ENCODE measurements around the gene LHFPL6.

- TF ChIP-seq POLR2AphosphoS5 (IDR thresholded peaks at IDR 0.05; ENCODE audit: low read depth, low read length) (no peak), SIN3A (IDR thresholded peaks at IDR 0.05; ENCODE audit: borderline replicate concordance, insufficient read depth, low read depth, low read length) (no peak)
- TF ChIP-seq, protein P1, sequence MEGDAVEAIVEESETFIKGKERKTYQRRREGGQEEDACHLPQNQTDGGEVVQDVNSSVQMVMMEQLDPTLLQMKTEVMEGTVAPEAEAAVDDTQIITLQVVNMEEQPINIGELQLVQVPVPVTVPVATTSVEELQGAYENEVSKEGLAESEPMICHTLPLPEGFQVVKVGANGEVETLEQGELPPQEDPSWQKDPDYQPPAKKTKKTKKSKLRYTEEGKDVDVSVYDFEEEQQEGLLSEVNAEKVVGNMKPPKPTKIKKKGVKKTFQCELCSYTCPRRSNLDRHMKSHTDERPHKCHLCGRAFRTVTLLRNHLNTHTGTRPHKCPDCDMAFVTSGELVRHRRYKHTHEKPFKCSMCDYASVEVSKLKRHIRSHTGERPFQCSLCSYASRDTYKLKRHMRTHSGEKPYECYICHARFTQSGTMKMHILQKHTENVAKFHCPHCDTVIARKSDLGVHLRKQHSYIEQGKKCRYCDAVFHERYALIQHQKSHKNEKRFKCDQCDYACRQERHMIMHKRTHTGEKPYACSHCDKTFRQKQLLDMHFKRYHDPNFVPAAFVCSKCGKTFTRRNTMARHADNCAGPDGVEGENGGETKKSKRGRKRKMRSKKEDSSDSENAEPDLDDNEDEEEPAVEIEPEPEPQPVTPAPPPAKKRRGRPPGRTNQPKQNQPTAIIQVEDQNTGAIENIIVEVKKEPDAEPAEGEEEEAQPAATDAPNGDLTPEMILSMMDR (IDR thresholded peaks at IDR 0.05): no peak
Measured at GRCh38 chr13:39554371-39554770, 48.6 kb downstream of the LHFPL6 start.

Measured in Panc1 (cell line).